Ramos (cell line): ENCODE data around the gene SERPINB1.

ENCODE experiments used
- in situ Hi-C: fragments of 300-500 bp; cut with MboI; formaldehyde crosslinking; loops from one replicate; pipeline ENCODE4 v1.14.3; 2022; ENCODE audit warnings: low sequenced_read_pairs; ENCODE audit not compliant: unreplicated experiment

The SERPINB1 gene

DNA sequence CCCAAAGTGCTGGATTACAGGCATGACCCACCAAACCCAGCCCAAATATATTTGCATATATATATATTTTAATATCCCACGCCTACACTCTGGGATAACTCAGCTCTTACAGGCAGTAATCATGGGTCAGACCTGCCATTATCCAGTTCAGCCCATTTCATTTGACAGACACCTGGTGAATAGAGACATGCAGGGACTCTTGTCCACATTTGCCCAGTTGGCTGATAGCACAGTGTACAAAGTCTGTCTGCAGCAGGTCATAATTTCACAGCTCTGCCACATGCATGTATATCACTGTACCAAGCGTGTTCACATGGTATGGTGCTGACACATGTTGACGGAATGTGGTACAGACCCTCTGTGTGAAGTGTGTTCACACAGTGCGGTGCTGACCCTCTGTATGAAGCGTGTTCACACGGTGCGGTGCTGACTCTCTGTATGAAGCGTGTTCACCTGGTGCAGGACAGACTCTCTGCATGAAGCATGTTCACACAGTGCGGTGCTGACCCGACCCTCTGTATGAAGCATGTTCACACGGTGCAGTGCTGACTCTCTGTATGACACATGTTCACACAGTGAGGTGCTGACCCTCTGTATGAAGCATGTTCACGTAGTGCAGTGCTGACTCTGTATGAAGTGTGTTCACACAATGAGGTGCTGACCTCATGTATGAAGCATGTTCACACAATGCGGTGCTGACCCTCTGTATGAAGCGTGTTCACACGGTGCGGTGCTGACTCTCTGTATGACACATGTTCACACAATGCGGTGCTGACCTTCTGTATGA, 10.3 kb upstream of the SERPINB1 start:
- in situ Hi-C loops, result no loop called here

DNA sequence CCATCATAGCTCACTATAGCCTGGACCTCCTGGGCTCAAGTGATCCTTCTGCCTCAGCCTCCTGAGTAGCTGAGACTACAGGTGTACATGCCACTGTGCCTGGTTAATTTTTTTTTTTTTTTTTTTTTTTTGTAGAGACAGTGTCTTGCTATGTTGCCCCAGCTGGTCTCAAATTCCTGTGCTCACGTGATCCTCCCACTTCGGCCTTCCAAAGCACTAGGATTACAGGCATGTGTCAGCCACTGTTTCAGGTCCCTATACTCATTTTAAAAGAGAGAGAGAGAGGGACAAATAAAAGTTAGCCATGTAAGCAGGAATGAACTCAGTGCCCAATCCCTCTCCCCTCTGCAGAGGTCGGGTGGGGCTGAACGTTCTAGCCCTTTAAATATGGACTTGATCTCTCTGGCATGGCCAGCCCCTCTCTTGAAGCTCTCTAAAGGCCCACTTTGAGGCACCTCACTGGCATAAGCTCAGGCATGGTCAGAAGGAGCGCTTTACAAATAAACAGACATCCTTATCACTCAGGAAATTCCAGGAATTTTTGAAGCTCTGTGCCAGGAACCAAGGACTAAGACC, 9.0 kb upstream of the SERPINB1 start:
- in situ Hi-C loops, result no loop called here

DNA sequence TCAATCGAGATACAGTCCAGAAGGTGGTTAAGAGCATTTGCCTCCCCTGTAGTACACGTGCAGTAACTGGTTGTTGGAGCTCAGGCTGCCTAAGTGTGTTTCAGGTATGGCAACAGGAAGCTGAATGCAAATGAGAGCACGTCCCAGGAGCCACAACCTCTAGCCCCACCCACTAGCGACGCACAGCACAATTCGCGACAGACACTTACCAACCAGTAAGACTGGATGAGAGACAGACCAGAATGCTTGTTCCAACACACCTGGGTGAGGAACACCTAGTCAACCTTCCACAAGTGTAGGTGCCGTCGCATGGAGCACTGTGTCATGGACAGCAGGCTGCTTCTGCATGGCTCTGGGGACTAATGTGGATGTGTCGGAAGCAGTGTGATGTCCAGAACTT, 7.2 kb upstream of the SERPINB1 start:
- in situ Hi-C loops, result loop anchor here (10.0 kb wide), 1 partner anchor 206 kb away; no protein-coding TSS in a partner anchor

DNA sequence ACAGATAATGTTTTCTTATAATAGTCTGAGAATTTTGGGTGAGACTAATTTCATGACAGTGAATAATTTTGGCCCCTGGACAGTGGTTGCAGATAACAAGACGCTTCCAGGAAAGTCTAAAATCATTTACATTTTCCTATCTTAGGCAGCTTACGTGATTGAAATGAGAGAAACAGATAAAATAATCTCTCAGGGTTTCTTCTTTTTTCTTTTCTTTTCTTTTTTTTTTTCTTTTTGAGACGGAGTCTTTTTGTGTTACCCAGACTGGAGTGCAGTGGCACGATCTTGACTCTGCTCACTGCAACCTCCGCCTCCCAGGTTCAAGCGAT, 4.2 kb upstream of the SERPINB1 start:
- in situ Hi-C loops, result loop anchor here (10.0 kb wide), 1 partner anchor 209 kb away; no protein-coding TSS in a partner anchor

DNA sequence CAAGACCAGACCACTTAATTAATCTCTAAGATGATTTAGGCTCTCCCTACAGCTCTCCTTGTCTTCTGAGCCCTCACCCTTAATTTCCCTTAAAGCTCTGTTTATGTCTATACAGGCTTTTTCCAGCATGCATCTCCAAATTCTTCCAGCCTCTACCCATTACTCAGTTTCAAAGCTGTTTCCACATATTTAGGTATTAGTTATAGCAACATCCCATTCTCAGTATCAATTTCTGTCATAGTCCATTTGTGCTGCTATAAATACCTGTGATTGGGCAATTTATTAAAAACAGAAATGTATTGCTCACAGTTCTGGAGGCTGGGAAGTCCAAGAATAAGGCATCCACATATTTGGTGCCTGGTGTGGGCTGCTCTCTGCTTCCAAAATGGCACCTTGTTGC, 2.3 kb upstream of the SERPINB1 start:
- in situ Hi-C loops, result loop anchor here (5.0 to 10.0 kb wide), 2 partner anchors 93 to 211 kb away; no protein-coding TSS in a partner anchor

DNA sequence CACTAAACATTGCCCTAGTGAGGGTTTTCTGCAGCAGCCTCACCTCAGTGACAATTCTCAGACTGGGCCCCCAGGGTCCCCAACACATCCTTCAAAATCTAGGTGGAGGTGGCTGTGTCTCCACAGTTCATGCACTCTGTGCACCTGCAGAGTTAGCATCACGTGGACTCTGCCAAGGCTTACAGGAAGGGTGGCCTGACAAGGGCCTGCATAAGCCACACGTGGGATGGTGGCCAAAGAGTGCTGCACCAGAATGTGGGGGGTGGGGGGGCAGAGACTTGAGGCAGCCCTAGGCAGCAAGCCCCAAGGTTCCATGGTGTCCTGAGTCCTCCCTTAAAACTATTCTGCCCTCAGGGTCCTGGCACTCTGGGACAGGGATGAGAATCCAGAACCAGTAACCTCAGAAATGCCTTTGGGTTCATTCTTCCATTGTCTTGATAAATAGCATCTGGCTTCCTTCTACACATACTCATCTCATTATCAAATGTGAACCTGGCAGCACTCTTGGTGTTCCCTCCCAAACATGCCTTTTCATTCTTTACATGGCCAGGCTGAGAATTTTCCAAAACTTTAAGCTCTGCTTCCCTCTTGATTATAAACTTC, 1.6 kb upstream of the SERPINB1 start:
- in situ Hi-C loops, result loop anchor here (5.0 to 10.0 kb wide), 2 partner anchors 94 to 212 kb away; no protein-coding TSS in a partner anchor

DNA sequence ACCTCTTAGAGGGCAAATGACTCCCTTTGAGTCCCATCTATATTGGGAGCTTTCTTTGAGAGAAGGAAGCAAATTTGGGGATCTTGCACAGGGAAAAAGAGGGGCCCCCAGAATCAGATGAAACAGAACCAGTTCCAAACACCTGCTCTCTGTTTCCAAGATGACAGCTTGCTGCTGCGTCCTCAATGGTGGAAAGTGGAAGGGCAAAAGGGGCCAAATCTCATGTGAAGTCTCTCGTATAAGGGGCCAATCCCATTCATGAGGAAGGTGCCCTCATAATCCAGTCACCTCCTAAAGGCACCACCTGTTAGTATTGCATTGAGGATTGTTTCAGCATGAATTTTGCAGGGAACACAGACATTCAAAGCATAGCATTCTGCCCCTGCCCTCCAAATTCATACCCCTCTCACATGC, 483 bp upstream of the SERPINB1 start:
- in situ Hi-C loops, result loop anchor here (5.0 to 10.0 kb wide), 2 partner anchors 95 to 213 kb away; no protein-coding TSS in a partner anchor

DNA sequence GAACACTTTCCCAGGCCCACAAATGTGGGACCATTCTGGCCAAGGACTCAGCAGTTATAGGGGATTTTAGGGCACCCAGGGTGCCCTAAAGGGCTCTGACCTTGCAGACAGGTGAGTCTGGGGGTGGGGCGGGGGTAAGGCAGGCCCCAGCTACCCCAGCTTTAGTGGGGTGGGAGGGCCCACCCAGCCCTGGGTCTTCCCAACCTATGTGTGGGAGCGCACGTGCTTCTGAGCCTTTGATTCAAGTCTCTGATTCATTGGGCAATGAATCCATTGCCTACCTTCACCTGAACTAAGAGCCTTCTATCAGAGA, 958 bp downstream of the SERPINB1 start:
- in situ Hi-C loops, result loop anchor here (5.0 to 10.0 kb wide), 2 partner anchors 97 to 214 kb away; no protein-coding TSS in a partner anchor

DNA sequence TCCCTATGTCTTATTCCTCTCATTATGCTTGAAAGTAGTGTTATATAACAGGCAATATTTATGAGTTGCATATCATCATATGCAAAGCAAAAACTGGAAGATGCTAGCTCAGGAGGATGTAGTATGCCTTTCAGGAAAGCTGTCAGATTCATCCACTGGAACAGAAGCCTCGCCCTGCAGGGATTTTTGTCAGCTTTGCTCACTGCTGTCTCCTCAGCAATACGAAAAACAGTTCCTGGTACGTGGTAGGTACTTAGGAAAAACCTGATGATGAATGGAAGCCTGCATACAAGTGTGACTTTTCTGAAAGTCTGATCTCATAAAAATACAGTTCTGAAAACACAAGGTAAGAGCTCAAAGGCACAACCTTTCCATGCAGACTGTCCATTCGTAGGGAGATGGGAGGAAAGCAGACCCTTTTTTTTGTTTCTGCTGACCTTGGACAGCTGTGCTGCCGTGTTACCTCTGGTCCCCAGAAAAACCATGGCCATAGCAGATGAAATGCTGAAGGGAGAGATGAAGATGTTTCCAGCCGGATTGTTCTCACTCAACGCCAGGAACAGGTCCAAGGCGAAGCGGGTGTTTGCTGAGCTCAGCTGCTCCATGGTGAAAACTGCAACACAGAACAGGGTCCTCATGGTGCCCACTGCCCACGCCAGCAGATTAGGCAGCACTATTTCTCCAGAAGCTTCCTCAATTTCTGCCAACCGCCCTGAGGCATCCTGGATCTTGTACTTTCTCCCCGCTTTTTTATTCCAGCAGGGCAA, 1.5 kb downstream of the SERPINB1 start:
- in situ Hi-C loops, result loop anchor here (5.0 to 10.0 kb wide), 2 partner anchors 97 to 215 kb away; no protein-coding TSS in a partner anchor

DNA sequence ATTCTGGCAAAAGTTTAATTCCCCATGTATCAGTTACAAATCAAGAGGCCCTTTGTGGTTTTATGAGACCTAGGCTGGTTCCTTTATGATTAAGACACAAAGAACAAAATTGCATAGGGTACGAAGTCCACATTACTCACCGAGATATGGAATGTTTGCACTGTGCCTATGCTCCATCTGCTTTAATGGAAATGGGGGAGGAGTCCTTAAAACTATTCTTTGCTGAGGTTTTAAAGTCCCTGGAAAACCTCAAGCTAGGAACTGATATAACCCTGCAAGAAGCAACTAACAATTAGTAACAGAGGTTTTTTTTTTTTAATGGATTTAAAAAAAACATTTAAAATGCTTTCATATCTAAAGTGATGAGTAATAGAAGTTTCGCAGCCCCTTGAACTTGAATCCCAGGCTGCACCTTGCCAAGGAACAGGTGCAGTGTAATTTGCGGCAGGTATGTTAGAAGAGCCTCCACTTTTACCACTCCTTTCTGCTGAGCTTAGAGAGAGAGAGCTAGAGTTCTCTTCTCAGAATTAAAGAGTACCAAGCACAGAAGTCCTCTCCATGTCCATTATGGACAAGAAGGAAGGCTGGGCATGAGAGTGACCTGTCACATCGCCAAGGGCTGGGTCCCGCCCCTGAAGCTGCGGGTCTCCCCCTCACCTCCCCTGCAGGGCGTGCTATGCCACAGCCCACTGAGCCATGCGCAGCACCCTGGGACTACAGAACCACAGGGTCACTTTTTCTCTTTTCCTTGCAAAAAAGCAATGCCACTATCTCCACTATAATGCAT, 2.3 kb downstream of the SERPINB1 start:
- in situ Hi-C loops, result no loop called here

DNA sequence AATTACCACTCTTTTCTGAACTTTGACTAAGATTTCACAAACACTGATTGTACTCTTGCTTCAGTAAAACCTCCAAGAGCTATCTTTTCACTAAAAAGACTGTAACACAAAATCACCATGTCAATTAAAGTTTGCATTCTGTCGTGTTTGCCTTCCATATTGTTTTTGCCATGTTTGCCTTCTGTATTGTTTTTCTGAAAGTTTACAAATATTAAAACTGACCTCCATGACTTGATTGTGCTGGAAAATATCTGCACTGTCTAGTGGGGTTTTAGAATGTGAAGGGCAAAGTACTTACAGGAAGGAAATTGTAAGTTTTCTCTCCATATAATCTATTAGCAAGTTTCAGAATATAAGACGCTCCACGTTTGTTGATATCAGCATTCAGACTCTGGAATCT, 3.4 kb downstream of the SERPINB1 start:
- in situ Hi-C loops, result no loop called here

DNA sequence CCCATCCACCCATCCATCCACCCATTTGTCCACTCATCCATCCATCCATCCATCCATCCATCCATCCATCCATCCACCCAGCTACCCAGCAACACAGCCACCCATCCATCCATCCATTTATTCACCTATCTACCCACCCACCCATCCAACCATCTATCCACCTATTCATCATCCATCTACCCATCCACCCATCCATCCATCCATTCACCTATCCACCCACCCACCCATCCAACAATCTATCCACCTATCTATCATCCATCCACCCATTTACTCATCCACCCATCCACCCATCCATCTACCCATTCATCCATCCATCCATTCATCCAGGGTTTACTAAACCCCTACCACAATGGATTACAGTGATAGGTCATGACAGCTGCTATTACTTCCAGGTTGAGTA, 7.4 kb downstream of the SERPINB1 start:
- in situ Hi-C loops, result no loop called here

DNA sequence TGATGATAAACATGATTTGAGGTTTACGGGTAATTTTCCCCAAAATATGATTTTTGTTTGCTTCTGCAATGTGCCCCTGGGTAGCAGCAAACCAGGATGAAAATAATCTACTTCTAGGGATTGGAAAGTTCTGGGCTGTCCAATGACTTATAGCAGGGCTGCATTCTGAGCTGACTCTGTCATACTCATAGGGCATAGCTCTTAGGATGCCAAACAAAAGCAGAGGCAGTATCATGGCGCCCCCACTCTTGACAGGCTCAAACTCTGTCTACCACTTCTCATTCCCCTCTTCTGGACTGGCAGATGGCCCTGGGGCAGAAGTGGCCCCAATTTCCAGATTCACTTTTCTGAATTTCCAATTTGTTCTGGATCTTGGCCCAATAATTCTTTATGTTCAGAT, 10.3 kb downstream of the SERPINB1 start:
- in situ Hi-C loops, result no loop called here

DNA sequence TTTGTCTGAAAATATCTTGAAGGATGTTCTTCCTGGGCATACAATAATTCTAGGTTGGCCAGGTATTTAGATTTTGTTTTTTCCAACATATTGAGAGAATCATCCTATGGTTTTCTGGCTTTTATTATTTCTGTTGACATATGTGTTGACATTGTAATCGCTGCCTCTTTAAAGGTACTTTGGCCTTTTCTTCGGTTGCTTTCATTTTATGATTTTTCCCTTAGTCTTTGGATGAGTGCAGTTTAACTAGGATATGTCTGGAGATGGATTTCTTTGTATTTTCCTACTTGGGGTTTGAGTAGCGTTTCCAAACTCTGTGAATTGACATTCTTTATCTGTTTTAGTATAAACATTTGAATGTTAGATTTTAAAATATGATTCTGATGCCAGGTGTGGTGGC, 11.5 kb downstream of the SERPINB1 start:
- in situ Hi-C loops, result no loop called here

DNA sequence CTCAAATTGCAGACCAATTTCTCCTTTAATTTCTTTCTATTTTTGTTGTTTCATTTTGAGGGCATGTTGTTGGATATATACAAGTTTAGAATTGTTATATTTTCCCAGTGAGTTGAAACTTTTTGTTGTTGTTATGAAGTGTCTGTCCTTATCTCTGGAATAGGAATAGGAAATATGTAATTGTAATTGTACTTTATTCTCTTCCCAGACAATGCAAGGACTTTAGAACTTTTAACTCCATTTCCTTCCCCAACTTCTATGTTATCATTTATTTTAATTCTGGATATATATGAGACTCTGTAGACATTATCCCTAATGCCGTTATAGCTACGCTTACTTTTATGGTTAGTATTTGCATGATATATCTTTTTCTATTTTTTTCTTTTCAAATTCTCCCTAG, 12.4 kb downstream of the SERPINB1 start:
- in situ Hi-C loops, result no loop called here

DNA sequence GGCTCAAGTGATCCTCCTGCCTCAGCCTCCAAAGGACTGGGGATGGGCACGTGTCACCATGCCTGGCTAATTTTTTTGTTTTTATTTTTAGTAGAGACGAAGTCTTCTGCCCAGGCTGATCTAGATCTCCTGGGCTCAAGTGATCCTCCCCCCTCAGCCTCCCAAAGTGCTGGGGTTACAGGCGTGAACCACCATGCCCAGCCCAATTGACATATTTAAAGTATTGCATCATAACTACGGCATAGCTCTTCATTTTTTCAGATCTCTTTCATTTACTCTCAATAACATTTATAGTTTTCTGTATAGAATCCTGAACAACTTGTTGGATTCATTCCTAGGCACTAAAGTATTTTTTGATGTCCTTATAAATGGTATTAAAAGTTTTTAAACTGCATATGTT, 13.0 kb downstream of the SERPINB1 start:
- in situ Hi-C loops, result no loop called here

DNA sequence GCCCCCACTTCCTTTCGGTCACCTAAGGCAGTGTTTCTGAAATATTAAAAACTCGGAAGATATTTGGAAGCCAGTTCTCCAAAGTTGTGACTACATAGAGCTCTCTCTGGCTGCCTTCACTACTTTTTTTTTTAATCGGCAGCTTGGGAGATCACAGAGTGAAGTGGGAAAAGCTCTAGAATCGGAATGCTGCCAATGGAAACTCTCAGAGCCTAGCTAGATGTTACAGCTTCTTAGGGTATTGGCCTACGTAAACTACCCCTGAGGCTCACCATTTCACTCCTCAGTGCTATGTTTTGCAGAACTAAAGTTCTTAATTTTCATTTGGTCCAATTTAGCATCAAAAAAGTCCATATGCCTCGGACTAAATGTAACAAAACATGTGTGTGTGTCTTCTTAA, 14.5 kb downstream of the SERPINB1 start:
- in situ Hi-C loops, result no loop called here

DNA sequence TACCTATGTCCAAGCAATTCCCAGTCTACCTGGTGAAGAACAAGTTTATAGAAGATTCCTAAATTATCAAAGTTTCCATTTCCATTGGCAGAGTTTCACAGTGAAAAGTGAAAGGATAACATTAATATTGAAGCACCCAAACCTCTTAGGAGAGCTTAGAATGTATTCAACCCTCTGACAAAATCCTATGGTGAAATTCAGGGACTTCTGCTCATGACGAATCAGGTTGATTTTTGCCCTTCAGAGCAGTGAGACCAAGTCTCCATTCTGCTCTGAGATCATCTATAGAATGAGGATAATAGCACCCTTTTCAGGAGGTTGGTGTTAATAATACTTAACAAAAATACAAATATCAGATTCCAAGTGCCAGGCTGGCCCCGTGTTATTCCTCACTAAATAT, 15.5 kb downstream of the SERPINB1 start:
- in situ Hi-C loops, result no loop called here

DNA sequence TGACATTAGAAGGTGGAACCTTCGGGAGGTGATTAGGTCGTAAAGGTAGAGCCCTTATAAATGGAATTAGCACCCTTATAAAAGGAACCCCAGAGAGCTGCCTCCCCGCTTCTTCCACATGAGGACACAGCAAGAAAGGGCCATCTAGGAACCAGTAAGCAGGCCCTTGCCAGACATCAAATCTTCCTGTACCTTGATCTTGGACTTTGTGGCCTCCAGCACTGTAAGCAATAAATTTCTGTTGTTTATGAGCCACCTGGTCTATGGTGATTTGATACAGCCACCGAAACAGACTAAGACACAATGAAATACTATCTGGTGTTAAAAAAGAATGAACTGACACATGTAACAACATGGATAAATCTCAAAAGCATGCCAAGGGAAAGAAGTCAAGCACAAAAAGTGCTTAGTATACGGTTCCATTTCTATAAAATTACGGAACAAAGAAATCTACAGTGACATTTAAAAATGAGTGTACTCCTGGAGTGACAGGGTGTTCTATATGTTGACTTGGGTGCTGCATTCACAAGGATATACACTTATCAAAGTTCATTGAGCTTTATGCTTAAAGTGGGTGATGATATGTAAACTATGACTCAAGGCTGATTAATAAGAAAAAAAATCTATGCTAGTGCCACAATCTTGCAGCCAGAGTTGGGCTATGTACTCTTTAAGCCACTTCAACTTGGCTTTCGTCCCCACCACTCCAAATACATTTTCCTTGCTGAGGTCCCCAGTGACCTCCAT, 18.4 kb downstream of the SERPINB1 start:
- in situ Hi-C loops, result no loop called here
